Mesothelial cell of epicardium (in vitro differentiated cells): ENCODE data around the gene SDHAF2. TPM values are rescaled to one million over a fixed set of nuclear protein-coding genes. Genes with fewer than 3 reads are reported as not detected.
A peak's percentile ranks its signal among the peaks of the same experiment; 100 is the strongest.

ENCODE experiments used
- DNase-seq, 2 experiments: peaks; one replicate each; pipeline ENCODE4 v3.0.0; 2021; ENCODE audit warnings: low spot score in 2 of 2; ENCODE audit not compliant: unreplicated experiment in 2 of 2
- H3K27ac Mint-ChIP-seq: 2 replicates; pipeline ENCODE4 v1.8.0; 2021; ENCODE audit warnings: mixed read lengths
- H3K27me3 Mint-ChIP-seq: 2 replicates; pipeline ENCODE4 v1.8.0; 2021; ENCODE audit warnings: low read depth, mixed read lengths
- H3K36me3 Mint-ChIP-seq: 2 replicates; pipeline ENCODE4 v1.8.0; 2021; ENCODE audit warnings: mixed read lengths
- H3K4me1 Mint-ChIP-seq: 2 replicates; pipeline ENCODE4 v1.8.0; 2021; ENCODE audit warnings: mixed read lengths
- H3K4me3 Mint-ChIP-seq: 2 replicates; pipeline ENCODE4 v1.8.0; 2021; ENCODE audit warnings: mild to moderate bottlenecking, moderate library complexity, mixed read lengths
- H3K9me3 Mint-ChIP-seq: 2 replicates; pipeline ENCODE4 v1.8.0; 2021; ENCODE audit warnings: mixed read lengths
- CTCF ChIP-seq: fragments of 200-600 bp; sonication (generic); IDR thresholded peaks from one replicate; pipeline ENCODE4 v1.5.0; 2021; ENCODE audit warnings: antibody characterized with exemption; ENCODE audit not compliant: unreplicated experiment
- total RNA-seq: library from RNA; stranded (reverse); gene quantifications from 3 replicates; pipeline ENCODE4 v1.2.1, GENCODE V29; 2021

The SDHAF2 gene
- total RNA-seq, 1 donor from 2014 or later = 36.1 TPM

GRCh38 chr11:61392981-61393595, 36.8 kb upstream of the SDHAF2 start:
- Mint-ChIP-seq H3K4me3 (peak overlapping the region; percentile 95), H3K36me3 (peaks cover 22% of the 10 kb centered on the region), H3K27me3 (no peaks in the 10 kb centered on the region), H3K4me1 (peaks cover 14% of the 10 kb centered on the region), H3K9me3 (peaks cover 13% of the 10 kb centered on the region), H3K27ac (peak overlapping the region; percentile 94)
- no peak for TF ChIP-seq CTCF
- DNase-seq = no peak

- no peak for TF ChIP-seq CTCF
- Mint-ChIP-seq H3K27me3 (no peaks in the 10 kb centered on the region), H3K4me1 (no peaks in the 10 kb centered on the region)
These were observed 28.8 kb upstream of the SDHAF2 start for GRCh38 chr11:61401173-61401572.

GRCh38 chr11:61401573-61401972, 28.4 kb upstream of the SDHAF2 start:
- no peaks in the 10 kb centered on the region for H3K4me1 Mint-ChIP-seq
- no peak for DNase-seq
- H3K27ac Mint-ChIP-seq = no peak overlapping the region
- H3K9me3 Mint-ChIP-seq = no peaks in the 10 kb centered on the region
- peaks cover 17% of the 10 kb centered on the region for H3K36me3 Mint-ChIP-seq
- H3K27me3 Mint-ChIP-seq = no peaks in the 10 kb centered on the region
- TF ChIP-seq CTCF = no peak
- no peak overlapping the region for H3K4me3 Mint-ChIP-seq

More at GRCh38 chr11:61401173-61401572, 28.8 kb upstream of the SDHAF2 start:
- Mint-ChIP-seq H3K9me3 (no peaks in the 10 kb centered on the region), H3K27ac (peak overlapping the region; percentile 4), H3K4me3 (no peak overlapping the region), H3K36me3 (peaks cover 17% of the 10 kb centered on the region)
- no peak for DNase-seq

- Mint-ChIP-seq H3K4me1 (no peaks in the 10 kb centered on the region), H3K27ac (no peak overlapping the region), H3K36me3 (peaks cover 22% of the 10 kb centered on the region), H3K4me3 (no peak overlapping the region), H3K27me3 (no peaks in the 10 kb centered on the region), H3K9me3 (no peaks in the 10 kb centered on the region)
- DNase-seq = no peak
- TF ChIP-seq CTCF = no peak
These were observed 26.3 kb upstream of the SDHAF2 start for GRCh38 chr11:61403658-61404057.

- DNase-seq = no peak
- Mint-ChIP-seq H3K36me3 (peaks cover 20% of the 10 kb centered on the region), H3K27me3 (no peaks in the 10 kb centered on the region), H3K27ac (no peak overlapping the region), H3K4me3 (no peak overlapping the region), H3K9me3 (no peaks in the 10 kb centered on the region), H3K4me1 (no peaks in the 10 kb centered on the region)
- TF ChIP-seq CTCF = no peak
These were observed 25.8 kb upstream of the SDHAF2 start for GRCh38 chr11:61404103-61404502.

GRCh38 chr11:61404641-61405040, 25.3 kb upstream of the SDHAF2 start:
- Mint-ChIP-seq H3K27me3 (no peaks in the 10 kb centered on the region), H3K4me3 (no peak overlapping the region), H3K36me3 (peaks cover 20% of the 10 kb centered on the region), H3K9me3 (no peaks in the 10 kb centered on the region), H3K27ac (peak overlapping the region; percentile 8), H3K4me1 (no peaks in the 10 kb centered on the region)
- DNase-seq = no peak
- TF ChIP-seq CTCF = no peak
